K562 (cell line): ENCODE results near the gene DPP4. TPM values are rescaled to one million over a fixed set of nuclear protein-coding genes. Genes with fewer than 3 reads are reported as not detected.

Experiments
- ATAC-seq: fragments of 200-7000 bp; cut with Tn5 transposase; 3 replicates; pipeline ENCODE4 v1.9.1; 2020; ENCODE audit warnings: moderate library complexity
- BruUV-seq: library from RNA; stranded (reverse); fragments of 400-500 nt; replicated peaks from 2 replicates; lab custom pipeline; 2021; lab: Mats Ljungman, UMichigan
- CTCF ChIA-PET: fragments of 300-600 bp; formaldehyde crosslinking; extraction: SDS; loops from one replicate; lab custom pipeline; 2021; ENCODE audit warnings: low intra/inter-chr PET ratio; lab: Yijun Ruan, JAX
- POLR2A ChIA-PET: fragments of 300-600, 350-650 bp; sonication (Branson Sonifier 250); formaldehyde crosslinking; extraction: SDS; loops from one replicate; lab custom pipeline; 2021; ENCODE audit warnings: antibody characterized with exemption, inconsistent platforms; lab: Yijun Ruan, JAX
- DNase-seq, 4 experiments: peaks; one replicate each; pipeline versions ENCODE4 v3.0.0 to v3.0.0-alpha.2; 2011 to 2018; ENCODE audit warnings: low spot score in 3 of 4, mixed read lengths in 3 of 4; ENCODE audit errors: extremely low read depth in 1 of 4
- FAIRE-seq: peaks from 2 replicates; lab custom pipeline; 2011; peaks lifted over from hg19 to GRCh38; lab: Jason Lieb, UNC
- H2AFZ ChIP-seq: 2 replicates; pipeline ENCODE4 v1.6.0; 2011; ENCODE audit warnings: low read depth, low read length, control low read depth, inconsistent platforms
- H3K27ac ChIP-seq: fragments of 200-600 bp; 3 replicates; pipeline ENCODE4 v1.8.0; 2011; ENCODE audit warnings: low read depth, mild to moderate bottlenecking, control low read depth, inconsistent platforms, low read length, moderate library complexity, mixed read lengths; ENCODE audit errors: extremely low read depth
- H3K27me3 ChIP-seq, 2 experiments: fragments of 300-600 bp in 1 of 2; 2 replicates in 1 of 2; 3 replicates in 1 of 2; pipeline versions ENCODE4 v1.6.0 to v1.8.0; 2011; ENCODE audit warnings: inconsistent platforms in 2 of 2, low read length in 2 of 2, mild to moderate bottlenecking in 1 of 2, mixed read lengths in 1 of 2, moderate library complexity in 1 of 2; ENCODE audit not compliant: control insufficient read depth in 2 of 2, insufficient read depth in 2 of 2
- H3K36me3 ChIP-seq: fragments of 300-600 bp; 3 replicates; pipeline ENCODE4 v1.8.0; 2011; ENCODE audit warnings: mild to moderate bottlenecking, low read length, inconsistent platforms; ENCODE audit not compliant: control insufficient read depth, insufficient read depth
- H3K4me1 ChIP-seq, 2 experiments: fragments of 200-600 bp in 1 of 2; replicated peaks in 1 of 2; 2 replicates in 1 of 2; 3 replicates in 1 of 2; pipeline versions ENCODE4 v1.5.1 to v1.8.0; 2011; ENCODE audit warnings: inconsistent platforms in 2 of 2, low read length in 2 of 2, mild to moderate bottlenecking in 1 of 2, mixed read lengths in 1 of 2, moderate library complexity in 1 of 2; ENCODE audit not compliant: control insufficient read depth in 2 of 2, insufficient read depth in 2 of 2
- H3K4me2 ChIP-seq: 2 replicates; pipeline ENCODE4 v1.6.1; 2011; ENCODE audit warnings: low read length, control low read depth, inconsistent platforms, mixed read lengths; ENCODE audit not compliant: insufficient read depth
- H3K4me3 ChIP-seq: fragments of 200-600 bp; sonication (generic), shearing (Covaris generic); 2 replicates; pipeline ENCODE4 v1.5.1; 2016; ENCODE audit warnings: control low read depth, inconsistent platforms
- H3K79me2 ChIP-seq: fragments of 200-600 bp; 3 replicates; pipeline ENCODE4 v1.8.0; 2011; ENCODE audit warnings: low read length, inconsistent platforms; ENCODE audit not compliant: control insufficient read depth, insufficient read depth
- H3K9ac ChIP-seq, 2 experiments: 2 replicates each; pipeline versions ENCODE4 v1.6.0 to v1.6.1; 2011; ENCODE audit warnings: low read depth in 2 of 2, low read length in 2 of 2, control low read depth in 1 of 2, inconsistent platforms in 1 of 2, mild to moderate bottlenecking in 1 of 2, mixed read lengths in 1 of 2; ENCODE audit not compliant: insufficient read depth in 1 of 2
- H3K9me1 ChIP-seq: one replicate; pipeline ENCODE4 v1.6.0; 2011; ENCODE audit warnings: inconsistent platforms, mild to moderate bottlenecking, low read length, moderate library complexity; ENCODE audit not compliant: control insufficient read depth, insufficient read depth
- H3K9me3 ChIP-seq: replicated peaks from 2 replicates; pipeline ENCODE4 v1.5.1; 2011; ENCODE audit warnings: low read depth, low read length, inconsistent platforms; ENCODE audit not compliant: control insufficient read depth, insufficient read depth
- H4K20me1 ChIP-seq: replicated peaks from 2 replicates; pipeline ENCODE4 v1.6.1; 2011; ENCODE audit warnings: low read length, inconsistent platforms, mixed read lengths; ENCODE audit not compliant: control insufficient read depth, insufficient read depth
- ADNP ChIP-seq: fragments of 200-800 bp; sonication (Bioruptor generic); IDR thresholded peaks from 2 replicates; pipeline ENCODE4 v1.6.1; 2016; ENCODE audit warnings: missing genetic modification characterization, missing compliant biosample characterization
- NFIC ChIP-seq: fragments of 450-650 bp; IDR thresholded peaks from 2 replicates; pipeline ENCODE4 v1.6.1; 2017; ENCODE audit warnings: mild to moderate bottlenecking, inconsistent platforms
- SREBF1 ChIP-seq: fragments of 150-350 bp; IDR thresholded peaks from 2 replicates; pipeline ENCODE4 v1.6.1; 2014; ENCODE audit warnings: antibody characterized with exemption, low read depth, low read length, borderline replicate concordance
- WGBS: fragments of 100-300 bp; shearing (Covaris generic); methylation state at CpG from one replicate; pipeline ENCODE4 v1.1.6; 2016; ENCODE audit warnings: low coverage, mixed read lengths; ENCODE audit not compliant: insufficient coverage; ENCODE audit errors: missing lambda C conversion rate; 5-methylcytosine and 5-hydroxymethylcytosine counted together
- in situ Hi-C: fragments of 300-500 bp; cut with MboI; formaldehyde crosslinking; loops from 4 replicates; pipeline ENCODE4 v1.15.0; 2018; ENCODE audit warnings: inconsistent platforms, mixed read lengths
- intact Hi-C: fragments of 100-400 bp; cut with micrococcal nuclease; formaldehyde crosslinking; loops from 2 replicates; pipeline ENCODE4 v1.14.2; 2022
- polyA plus RNA-seq, 8 experiments: library from polyadenylated mRNA; depleted of rRNA in 4 of 8; stranded (reverse) in 5 of 8; unstranded in 3 of 8; fragments of >200 nt; fragmentation: Nextera tagmentation in 2 of 8; fragmentation: Illumina TruSeq in 1 of 8; extraction: Ambion mirVana in 2 of 8; extraction: Trizol in 1 of 8; gene quantifications; 2 replicates each; pipeline versions ENCODE4 v1.2.1 to v1.2.3, GENCODE V29; 2011 to 2014; ENCODE audit warnings: inconsistent platforms in 1 of 8, missing spikeins in 1 of 8
- total RNA-seq, 7 experiments: library from RNA; depleted of rRNA in 6 of 7; stranded (reverse); fragments of >200 nt in 6 of 7; fragmentation: Illumina TruSeq in 2 of 7; extraction: Trizol in 2 of 7; gene quantifications; 2 replicates each; pipeline versions ENCODE4 v1.2.1 to v1.2.3, GENCODE V29; 2011 to 2021; ENCODE audit warnings: low replicate concordance in 1 of 7
- TF ChIP-seq, protein P1 (sequence below): fragments of 450-650 bp; IDR thresholded peaks from 2 replicates; pipeline ENCODE4 v1.6.1; 2016; ENCODE audit warnings: low read depth

DPP4 gene
- total and polyA plus RNA-seq, 9 of the 15 experiments (the other 6 are each of a cell fraction or from before 2014, with no cell fraction given) = 0.11 TPM; not detected in 8

DNA sequence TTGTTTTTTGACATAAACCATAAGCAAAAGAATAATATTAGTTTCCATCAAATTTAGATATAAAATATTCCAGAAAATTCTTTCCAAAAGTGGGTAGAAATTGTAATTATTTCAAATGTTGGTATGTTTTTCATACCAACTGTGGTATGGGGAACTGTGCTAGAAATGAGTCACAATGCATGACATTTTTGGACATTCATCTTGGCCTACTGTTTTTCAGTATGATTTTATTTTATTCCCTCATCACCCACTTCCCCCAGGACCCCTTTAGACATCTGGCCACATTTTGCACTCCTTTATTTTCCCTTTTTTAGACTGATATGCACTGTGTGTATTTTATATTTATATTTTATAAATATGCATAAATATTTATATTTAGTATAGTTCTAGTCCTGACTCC, 97.1 kb downstream of the DPP4 start:
- intact Hi-C loops (no loop called here), in situ Hi-C loops (no loop called here)
- no peaks in the 10 kb centered on the region for H4K20me1 ChIP-seq
- H3K79me2 ChIP-seq = no peaks in the 10 kb centered on the region
- H3K9me1 ChIP-seq = no peaks in the 10 kb centered on the region
- ChIA-PET CTCF (no interaction called here), POLR2A (no interaction called here)
- DNase-seq = no peak
- no peaks in the 10 kb centered on the region for H3K4me1 ChIP-seq
- FAIRE-seq = no peak
- no peaks in the 10 kb centered on the region for H3K36me3 ChIP-seq
- no peak overlapping the region for H3K4me2 ChIP-seq
- BruUV-seq = no TSS peak
- H3K27ac ChIP-seq = no peak overlapping the region
- H3K9me3 ChIP-seq = no peaks in the 10 kb centered on the region; the same call in 1 of the 2 replicates
- H3K27me3 ChIP-seq = no peaks in the 10 kb centered on the region
- no peak overlapping the region for H2AFZ ChIP-seq
- H3K4me3 ChIP-seq = no peak overlapping the region
- H3K9ac ChIP-seq = no peak overlapping the region
- TF ChIP-seq SREBF1 = no peak
- TF ChIP-seq ADNP (tag) = no peak
- TF ChIP-seq NFIC = no peak
- TF ChIP-seq, all 486 proteins: peak for 0
- ATAC-seq = no peak

- no peaks in the 10 kb centered on the region for H3K36me3 ChIP-seq
- H2AFZ ChIP-seq = no peak overlapping the region
- in situ Hi-C loops (no loop called here), intact Hi-C loops (no loop called here)
- no peaks in the 10 kb centered on the region for H3K79me2 ChIP-seq
- H3K27me3 ChIP-seq = no peaks in the 10 kb centered on the region
- CTCF ChIA-PET = no interaction called here
- H3K9me3 ChIP-seq = no peaks in the 10 kb centered on the region; the same call in 1 of the 2 replicates
- FAIRE-seq = no peak
- H3K4me3 ChIP-seq = no peak overlapping the region
- H3K4me1 ChIP-seq = no peaks in the 10 kb centered on the region
- H4K20me1 ChIP-seq = no peaks in the 10 kb centered on the region
- ATAC-seq = no peak
- TF ChIP-seq, protein P1, sequence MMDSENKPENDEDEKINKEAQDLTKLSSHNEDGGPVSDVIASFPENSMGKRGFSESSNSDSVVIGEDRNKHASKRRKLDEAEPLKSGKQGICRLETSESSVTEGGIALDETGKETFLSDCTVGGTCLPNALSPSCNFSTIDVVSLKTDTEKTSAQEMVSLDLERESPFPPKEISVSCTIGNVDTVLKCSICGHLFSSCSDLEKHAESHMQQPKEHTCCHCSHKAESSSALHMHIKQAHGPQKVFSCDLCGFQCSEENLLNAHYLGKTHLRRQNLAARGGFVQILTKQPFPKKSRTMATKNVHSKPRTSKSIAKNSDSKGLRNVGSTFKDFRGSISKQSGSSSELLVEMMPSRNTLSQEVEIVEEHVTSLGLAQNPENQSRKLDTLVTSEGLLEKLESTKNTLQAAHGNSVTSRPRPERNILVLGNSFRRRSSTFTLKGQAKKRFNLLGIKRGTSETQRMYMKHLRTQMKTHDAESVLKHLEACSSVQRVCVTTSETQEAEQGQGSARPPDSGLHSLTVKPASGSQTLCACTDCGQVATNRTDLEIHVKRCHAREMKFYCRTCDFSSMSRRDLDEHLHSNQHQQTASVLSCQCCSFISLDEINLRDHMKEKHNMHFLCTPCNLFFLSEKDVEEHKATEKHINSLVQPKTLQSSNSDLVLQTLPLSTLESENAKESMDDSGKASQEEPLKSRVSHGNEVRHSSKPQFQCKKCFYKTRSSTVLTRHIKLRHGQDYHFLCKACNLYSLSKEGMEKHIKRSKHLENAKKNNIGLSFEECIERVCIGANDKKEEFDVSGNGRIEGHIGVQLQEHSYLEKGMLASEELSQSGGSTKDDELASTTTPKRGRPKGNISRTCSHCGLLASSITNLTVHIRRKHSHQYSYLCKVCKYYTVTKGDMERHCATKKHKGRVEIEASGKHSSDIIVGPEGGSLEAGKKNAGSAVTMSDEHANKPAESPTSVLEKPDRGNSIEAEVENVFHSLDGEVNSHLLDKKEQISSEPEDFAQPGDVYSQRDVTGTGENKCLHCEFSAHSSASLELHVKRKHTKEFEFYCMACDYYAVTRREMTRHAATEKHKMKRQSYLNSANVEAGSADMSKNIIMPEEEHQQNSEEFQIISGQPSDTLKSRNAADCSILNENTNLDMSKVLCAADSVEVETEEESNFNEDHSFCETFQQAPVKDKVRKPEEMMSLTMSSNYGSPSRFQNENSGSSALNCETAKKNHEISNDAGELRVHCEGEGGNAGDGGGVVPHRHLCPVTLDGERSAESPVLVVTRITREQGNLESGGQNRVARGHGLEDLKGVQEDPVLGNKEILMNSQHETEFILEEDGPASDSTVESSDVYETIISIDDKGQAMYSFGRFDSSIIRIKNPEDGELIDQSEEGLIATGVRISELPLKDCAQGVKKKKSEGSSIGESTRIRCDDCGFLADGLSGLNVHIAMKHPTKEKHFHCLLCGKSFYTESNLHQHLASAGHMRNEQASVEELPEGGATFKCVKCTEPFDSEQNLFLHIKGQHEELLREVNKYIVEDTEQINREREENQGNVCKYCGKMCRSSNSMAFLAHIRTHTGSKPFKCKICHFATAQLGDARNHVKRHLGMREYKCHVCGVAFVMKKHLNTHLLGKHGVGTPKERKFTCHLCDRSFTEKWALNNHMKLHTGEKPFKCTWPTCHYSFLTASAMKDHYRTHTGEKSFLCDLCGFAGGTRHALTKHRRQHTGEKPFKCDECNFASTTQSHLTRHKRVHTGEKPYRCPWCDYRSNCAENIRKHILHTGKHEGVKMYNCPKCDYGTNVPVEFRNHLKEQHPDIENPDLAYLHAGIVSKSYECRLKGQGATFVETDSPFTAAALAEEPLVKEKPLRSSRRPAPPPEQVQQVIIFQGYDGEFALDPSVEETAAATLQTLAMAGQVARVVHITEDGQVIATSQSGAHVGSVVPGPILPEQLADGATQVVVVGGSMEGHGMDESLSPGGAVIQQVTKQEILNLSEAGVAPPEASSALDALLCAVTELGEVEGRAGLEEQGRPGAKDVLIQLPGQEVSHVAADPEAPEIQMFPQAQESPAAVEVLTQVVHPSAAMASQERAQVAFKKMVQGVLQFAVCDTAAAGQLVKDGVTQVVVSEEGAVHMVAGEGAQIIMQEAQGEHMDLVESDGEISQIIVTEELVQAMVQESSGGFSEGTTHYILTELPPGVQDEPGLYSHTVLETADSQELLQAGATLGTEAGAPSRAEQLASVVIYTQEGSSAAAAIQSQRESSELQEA = no peak
- POLR2A ChIA-PET = no interaction called here
- H3K9ac ChIP-seq = no peak overlapping the region
- 0% methylated on average over 1 of the region's 1 CpG for WGBS
- H3K27ac ChIP-seq = no peak overlapping the region
- no peaks in the 10 kb centered on the region for H3K9me1 ChIP-seq
- no TSS peak for BruUV-seq
- no peak for DNase-seq
- no peak overlapping the region for H3K4me2 ChIP-seq
Measured at GRCh38 chr2:161976295-161976694, 97.7 kb downstream of the DPP4 start.
